ENCODE data around the gene RIIAD1.

DNA sequence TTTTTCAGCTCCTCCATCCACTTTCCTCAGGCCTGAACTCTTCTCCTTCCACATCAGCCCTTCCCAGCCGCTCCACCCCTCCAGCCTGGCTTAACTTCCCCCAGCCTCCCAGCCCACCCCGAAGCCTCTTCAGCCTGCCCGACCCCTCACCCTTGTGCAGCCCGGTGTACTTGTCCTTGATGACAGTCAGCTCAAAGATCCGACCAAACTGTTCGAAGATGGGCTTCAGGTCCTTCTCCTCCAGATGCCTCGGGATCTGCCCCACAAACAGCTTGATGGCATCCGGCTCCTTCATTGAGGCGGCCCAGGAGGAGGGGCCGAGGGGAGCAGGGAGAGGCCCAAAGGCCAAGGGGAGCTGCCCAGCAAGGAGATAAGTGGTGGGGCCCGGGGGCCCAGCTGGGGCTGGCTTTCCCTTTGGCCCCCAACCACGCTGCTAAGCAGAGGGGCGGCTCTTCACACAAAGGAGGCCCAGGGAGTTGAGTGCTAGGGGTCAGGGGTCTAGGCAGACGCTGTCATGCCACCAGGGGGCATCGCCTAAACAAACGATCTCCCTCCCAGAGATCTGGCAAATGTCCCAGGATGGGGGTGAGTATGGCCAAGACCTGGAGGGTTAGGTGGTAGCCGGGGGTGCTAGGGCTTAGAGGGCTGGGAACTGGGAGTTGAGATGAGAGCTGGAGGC, 5.5 kb upstream of the RIIAD1 start:
- TF ChIP-seq EZH2 (IDR thresholded peaks at IDR 0.05) = peak; percentile 15
- TF ChIP-seq, protein P1, sequence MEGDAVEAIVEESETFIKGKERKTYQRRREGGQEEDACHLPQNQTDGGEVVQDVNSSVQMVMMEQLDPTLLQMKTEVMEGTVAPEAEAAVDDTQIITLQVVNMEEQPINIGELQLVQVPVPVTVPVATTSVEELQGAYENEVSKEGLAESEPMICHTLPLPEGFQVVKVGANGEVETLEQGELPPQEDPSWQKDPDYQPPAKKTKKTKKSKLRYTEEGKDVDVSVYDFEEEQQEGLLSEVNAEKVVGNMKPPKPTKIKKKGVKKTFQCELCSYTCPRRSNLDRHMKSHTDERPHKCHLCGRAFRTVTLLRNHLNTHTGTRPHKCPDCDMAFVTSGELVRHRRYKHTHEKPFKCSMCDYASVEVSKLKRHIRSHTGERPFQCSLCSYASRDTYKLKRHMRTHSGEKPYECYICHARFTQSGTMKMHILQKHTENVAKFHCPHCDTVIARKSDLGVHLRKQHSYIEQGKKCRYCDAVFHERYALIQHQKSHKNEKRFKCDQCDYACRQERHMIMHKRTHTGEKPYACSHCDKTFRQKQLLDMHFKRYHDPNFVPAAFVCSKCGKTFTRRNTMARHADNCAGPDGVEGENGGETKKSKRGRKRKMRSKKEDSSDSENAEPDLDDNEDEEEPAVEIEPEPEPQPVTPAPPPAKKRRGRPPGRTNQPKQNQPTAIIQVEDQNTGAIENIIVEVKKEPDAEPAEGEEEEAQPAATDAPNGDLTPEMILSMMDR (IDR thresholded peaks at IDR 0.05) = peak; percentile 62
